Fibroblast of lung (primary cell): ENCODE data around the gene MS4A10. TPM values are rescaled to one million over a fixed set of nuclear protein-coding genes. Genes with fewer than 3 reads are reported as not detected.

ENCODE experiments used
- DNase-seq, 2 donors: peaks; one replicate each; pipeline versions ENCODE4 v3.0.0 to v3.0.0-alpha.2; 2010; ENCODE audit warnings: low read depth in 2 of 2
- H2AFZ ChIP-seq: 2 replicates; pipeline ENCODE4 v1.5.1; 2012; ENCODE audit warnings: low read length, control low read depth, inconsistent platforms
- H3K27ac ChIP-seq: 2 replicates; pipeline ENCODE4 v1.5.1; 2011; ENCODE audit warnings: low read length, control low read depth; ENCODE audit not compliant: insufficient read depth
- H3K27me3 ChIP-seq: 2 replicates; pipeline ENCODE4 v1.5.1; 2011; ENCODE audit warnings: mild to moderate bottlenecking, low read length; ENCODE audit not compliant: control insufficient read depth, insufficient read depth
- H3K36me3 ChIP-seq: 2 replicates; pipeline ENCODE4 v1.5.1; 2011; ENCODE audit warnings: low read length; ENCODE audit not compliant: control insufficient read depth, insufficient read depth
- H3K4me1 ChIP-seq: 2 replicates; pipeline ENCODE4 v1.5.1; 2011; ENCODE audit warnings: low read length; ENCODE audit not compliant: control insufficient read depth, insufficient read depth; ENCODE audit errors: extremely low read depth
- H3K4me2 ChIP-seq: 2 replicates; pipeline ENCODE4 v1.5.1; 2011; ENCODE audit warnings: low read length, control low read depth; ENCODE audit not compliant: insufficient read depth; ENCODE audit errors: extremely low read depth
- H3K4me3 ChIP-seq, 4 experiments: fragments of 200-600 bp in 1 of 4; sonication (generic) in 1 of 4; replicated peaks in 1 of 4; 2 replicates each; pipeline ENCODE4 v1.5.1; 2011 to 2016; ENCODE audit warnings: low read length in 4 of 4, low read depth in 3 of 4, mild to moderate bottlenecking in 3 of 4, control low read depth in 2 of 4, inconsistent platforms in 1 of 4, mixed read lengths in 1 of 4; ENCODE audit not compliant: insufficient read depth in 1 of 4; ENCODE audit errors: control extremely low read depth in 1 of 4
- H3K79me2 ChIP-seq: 2 replicates; pipeline ENCODE4 v1.5.1; 2012; ENCODE audit warnings: mild to moderate bottlenecking, low read length, inconsistent platforms; ENCODE audit not compliant: control insufficient read depth, insufficient read depth
- H3K9ac ChIP-seq: 2 replicates; pipeline ENCODE4 v1.5.1; 2011; ENCODE audit warnings: mild to moderate bottlenecking, low read length, control low read depth; ENCODE audit not compliant: insufficient read depth
- H3K9me3 ChIP-seq: 2 replicates; pipeline ENCODE4 v1.5.1; 2012; ENCODE audit warnings: low read depth, low read length; ENCODE audit not compliant: control insufficient read depth, insufficient read depth
- H4K20me1 ChIP-seq: 2 replicates; pipeline ENCODE4 v1.5.1; 2011; ENCODE audit warnings: low read length; ENCODE audit not compliant: control insufficient read depth, insufficient read depth; ENCODE audit errors: extremely low read depth
- EZH2 ChIP-seq: IDR thresholded peaks from 2 replicates; pipeline ENCODE4 v1.5.1; 2012; ENCODE audit warnings: low read length, control low read depth, mild to moderate bottlenecking; ENCODE audit errors: missing control alignments
- polyA plus RNA-seq, 2 donors: library from polyadenylated mRNA; depleted of rRNA in 1 of 2; stranded (reverse) in 1 of 2; unstranded in 1 of 2; fragments of >200 nt; gene quantifications; 2 replicates each; pipeline ENCODE4 v1.2.1, GENCODE V29; 2011 to 2012; ENCODE audit warnings: missing spikeins in 1 of 2
- total RNA-seq: library from RNA; depleted of rRNA; stranded (reverse); fragments of >200 nt; gene quantifications from 2 replicates; pipeline ENCODE4 v1.2.1, GENCODE V29; 2014
- TF ChIP-seq, protein P1 (sequence below), 2 donors: IDR thresholded peaks in 1 of 2; conservative IDR thresholded peaks in 1 of 2; 1 replicate in 1 of 2; 2 replicates in 1 of 2; pipeline ENCODE4 v1.5.1; 2011 to 2012; ENCODE audit warnings: low read length in 2 of 2, control low read depth in 1 of 2, inconsistent platforms in 1 of 2, low read depth in 1 of 2, mild to moderate bottlenecking in 1 of 2

Gene MS4A10
- total and polyA plus RNA-seq, 2 donors (not counting 1 experiment from before 2014, with no cell fraction given) = not detected

DNA sequence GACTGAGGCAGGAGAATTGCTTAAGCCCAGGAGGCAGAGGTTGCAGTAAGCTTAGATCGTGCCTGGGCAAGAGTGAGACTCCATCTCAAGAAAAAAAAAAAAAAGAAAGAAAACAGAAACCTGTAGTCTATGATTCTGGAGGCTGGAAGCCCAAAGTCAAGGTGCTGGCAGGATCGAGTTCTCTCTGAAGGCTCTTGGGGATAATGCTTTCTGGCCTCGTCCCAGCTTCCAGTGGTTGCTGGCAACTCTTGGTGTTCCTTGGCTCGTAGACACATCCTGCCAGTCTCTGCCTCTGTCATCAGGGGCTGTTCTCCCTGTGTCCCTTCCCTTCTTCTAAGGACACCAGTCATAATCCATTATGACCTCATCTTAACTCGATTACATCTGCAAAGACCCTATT, 40.0 kb downstream of the MS4A10 start:
- TF ChIP-seq, protein P1, sequence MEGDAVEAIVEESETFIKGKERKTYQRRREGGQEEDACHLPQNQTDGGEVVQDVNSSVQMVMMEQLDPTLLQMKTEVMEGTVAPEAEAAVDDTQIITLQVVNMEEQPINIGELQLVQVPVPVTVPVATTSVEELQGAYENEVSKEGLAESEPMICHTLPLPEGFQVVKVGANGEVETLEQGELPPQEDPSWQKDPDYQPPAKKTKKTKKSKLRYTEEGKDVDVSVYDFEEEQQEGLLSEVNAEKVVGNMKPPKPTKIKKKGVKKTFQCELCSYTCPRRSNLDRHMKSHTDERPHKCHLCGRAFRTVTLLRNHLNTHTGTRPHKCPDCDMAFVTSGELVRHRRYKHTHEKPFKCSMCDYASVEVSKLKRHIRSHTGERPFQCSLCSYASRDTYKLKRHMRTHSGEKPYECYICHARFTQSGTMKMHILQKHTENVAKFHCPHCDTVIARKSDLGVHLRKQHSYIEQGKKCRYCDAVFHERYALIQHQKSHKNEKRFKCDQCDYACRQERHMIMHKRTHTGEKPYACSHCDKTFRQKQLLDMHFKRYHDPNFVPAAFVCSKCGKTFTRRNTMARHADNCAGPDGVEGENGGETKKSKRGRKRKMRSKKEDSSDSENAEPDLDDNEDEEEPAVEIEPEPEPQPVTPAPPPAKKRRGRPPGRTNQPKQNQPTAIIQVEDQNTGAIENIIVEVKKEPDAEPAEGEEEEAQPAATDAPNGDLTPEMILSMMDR (conservative IDR thresholded peaks at IDR 0.05 in 1 of 2, IDR thresholded peaks at IDR 0.05 in 1 of 2; ENCODE audit: low read depth in 1 of 2, low read length in 2 of 2) = no peak
- TF ChIP-seq EZH2 = no peak
- no peak for DNase-seq
- Histone ChIP-seq H3K79me2 (no peaks in the 10 kb centered on the region), H3K4me1 (no peaks in the 10 kb centered on the region), H3K27ac (no peak overlapping the region), H3K4me3 (no peak overlapping the region), H2AFZ (no peak overlapping the region), H3K27me3 (peaks cover 16% of the 10 kb centered on the region), H3K9ac (no peak overlapping the region), H3K4me2 (no peak overlapping the region), H3K9me3 (no peaks in the 10 kb centered on the region), H3K36me3 (no peaks in the 10 kb centered on the region), H4K20me1 (no peaks in the 10 kb centered on the region)

DNA sequence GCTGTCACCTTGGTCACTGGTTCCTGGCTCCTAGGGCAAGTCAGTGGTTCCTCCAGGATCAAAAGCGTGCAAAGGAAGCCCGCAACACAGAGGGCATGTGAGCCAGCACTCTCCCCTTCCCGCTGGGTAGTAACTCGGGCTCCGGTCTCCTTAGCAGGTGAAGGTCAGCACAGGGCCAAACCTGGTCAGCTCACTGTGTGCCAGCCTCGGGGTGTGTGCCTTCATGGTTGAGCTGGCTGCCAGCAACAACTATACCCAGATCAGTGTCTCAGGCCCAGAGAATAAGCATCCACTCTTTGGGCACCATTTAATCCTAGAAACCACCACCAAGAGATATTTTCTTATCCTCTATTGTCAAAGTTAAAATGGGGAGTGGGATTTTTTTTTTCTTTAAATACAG, 40.7 kb downstream of the MS4A10 start:
- Histone ChIP-seq H3K4me2 (no peak overlapping the region), H4K20me1 (no peaks in the 10 kb centered on the region), H3K36me3 (no peaks in the 10 kb centered on the region), H2AFZ (no peak overlapping the region), H3K9me3 (no peaks in the 10 kb centered on the region), H3K4me3 (no peak overlapping the region), H3K9ac (no peak overlapping the region), H3K79me2 (no peaks in the 10 kb centered on the region), H3K27me3 (peaks cover 12% of the 10 kb centered on the region), H3K4me1 (no peaks in the 10 kb centered on the region), H3K27ac (no peak overlapping the region)
- TF ChIP-seq EZH2 = no peak
- TF ChIP-seq, protein P1 (conservative IDR thresholded peaks at IDR 0.05 in 1 of 2, IDR thresholded peaks at IDR 0.05 in 1 of 2; ENCODE audit: low read depth in 1 of 2, low read length in 2 of 2) = no peak
- no peak for DNase-seq

DNA sequence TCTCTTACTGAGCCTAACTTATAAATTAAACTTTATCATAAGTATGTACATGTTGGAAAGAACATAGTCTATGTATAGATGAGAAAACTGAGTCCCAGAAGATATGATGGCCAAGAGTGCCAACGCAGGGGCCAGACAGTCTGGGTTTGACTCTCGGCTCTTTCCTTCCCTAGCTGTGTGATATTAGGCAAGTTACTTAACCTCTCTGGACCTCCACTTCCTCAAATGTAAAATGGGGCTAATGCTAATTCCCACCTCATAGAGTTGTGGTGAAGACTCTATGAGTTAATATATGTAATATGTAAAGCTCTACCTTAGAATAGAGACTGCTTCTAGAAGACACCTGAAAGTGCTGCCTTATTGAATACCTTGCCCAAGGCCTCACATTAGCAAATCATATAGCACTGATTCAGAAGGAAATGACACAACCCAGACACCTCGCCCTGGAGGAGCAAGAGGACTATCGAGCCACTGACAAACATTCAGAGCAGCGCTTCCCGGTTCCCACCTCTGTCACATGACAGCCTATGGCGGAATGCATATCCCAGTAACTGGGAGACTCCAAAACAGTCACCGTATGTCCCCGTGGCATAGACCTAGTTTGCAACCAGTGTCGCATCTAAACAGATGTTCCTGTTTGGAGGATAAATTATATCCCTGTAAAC, 45.5 kb downstream of the MS4A10 start:
- Histone ChIP-seq H3K27me3 (peaks cover 12% of the 10 kb centered on the region), H3K4me1 (peaks cover under 1% of the 10 kb centered on the region), H3K9me3 (no peaks in the 10 kb centered on the region), H3K9ac (no peak overlapping the region), H4K20me1 (no peaks in the 10 kb centered on the region), H2AFZ (no peak overlapping the region), H3K4me3 (no peak overlapping the region), H3K36me3 (no peaks in the 10 kb centered on the region), H3K27ac (no peak overlapping the region), H3K79me2 (no peaks in the 10 kb centered on the region), H3K4me2 (no peak overlapping the region)
- DNase-seq = no peak
- TF ChIP-seq, protein P1 (conservative IDR thresholded peaks at IDR 0.05 in 1 of 2, IDR thresholded peaks at IDR 0.05 in 1 of 2; ENCODE audit: low read depth in 1 of 2, low read length in 2 of 2) = no peak
- no peak for TF ChIP-seq EZH2
